Nephron progenitor cell (in vitro differentiated cells): ENCODE data around the gene COIL.

Experiments
- DNase-seq: peaks from one replicate; pipeline ENCODE4 v3.0.0; 2021
- H3K27ac Mint-ChIP-seq: 2 replicates; pipeline ENCODE4 v1.8.0; 2021; ENCODE audit warnings: mild to moderate bottlenecking, moderate library complexity, mixed read lengths
- H3K27me3 Mint-ChIP-seq: 2 replicates; pipeline ENCODE4 v1.8.0; 2021; ENCODE audit warnings: mild to moderate bottlenecking, low read depth, mixed read lengths; ENCODE audit not compliant: poor library complexity
- H3K36me3 Mint-ChIP-seq: 2 replicates; pipeline ENCODE4 v1.8.0; 2021; ENCODE audit warnings: low read depth, mixed read lengths
- H3K4me1 Mint-ChIP-seq: 2 replicates; pipeline ENCODE4 v1.8.0; 2021; ENCODE audit warnings: mixed read lengths
- H3K4me3 Mint-ChIP-seq: 2 replicates; pipeline ENCODE4 v1.8.0; 2021; ENCODE audit warnings: mild to moderate bottlenecking, moderate library complexity, mixed read lengths
- H3K9me3 Mint-ChIP-seq: 2 replicates; pipeline ENCODE4 v1.8.0; 2021; ENCODE audit warnings: mild to moderate bottlenecking, moderate library complexity, mixed read lengths
- TF ChIP-seq, protein P1 (sequence below): fragments of 200-600 bp; sonication (generic); IDR thresholded peaks from 2 replicates; pipeline ENCODE4 v1.5.0; 2021; ENCODE audit warnings: antibody characterized with exemption

The COIL gene

DNA sequence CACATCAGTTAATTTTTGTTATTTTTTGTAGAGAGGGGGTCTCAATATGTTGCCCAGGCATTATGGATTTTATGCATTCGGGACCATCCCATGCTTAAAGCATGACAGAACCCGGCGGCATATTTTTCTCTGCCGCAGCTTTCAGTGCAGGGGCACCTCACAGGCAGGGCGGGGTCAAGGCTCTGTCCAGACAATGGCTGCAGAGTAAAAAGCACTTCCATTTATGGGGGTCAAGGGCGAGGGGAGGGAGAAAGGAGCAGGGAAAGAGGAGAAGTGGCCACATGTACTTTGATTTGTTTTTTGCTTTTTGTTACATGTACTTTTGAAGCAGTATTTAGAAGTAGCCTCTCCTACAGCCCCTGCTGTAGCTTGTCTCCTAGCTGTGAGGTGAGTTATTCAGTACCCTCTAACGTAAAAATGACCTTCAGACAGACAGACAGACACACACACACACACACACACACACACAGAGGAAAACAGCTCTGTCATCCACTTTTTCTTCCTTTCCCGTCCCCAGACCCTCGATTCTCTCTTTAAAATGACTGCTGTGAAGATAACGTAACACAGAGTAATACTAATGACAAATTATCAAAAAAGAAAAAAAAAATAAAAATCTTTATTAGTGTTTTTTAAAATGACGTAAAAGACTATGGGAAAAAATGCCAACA, 16.2 kb upstream of the COIL start:
- Mint-ChIP-seq H3K4me1 (peaks cover 44% of the 10 kb centered on the region), H3K4me3 (peak overlapping the region; percentile 72), H3K36me3 (no peaks in the 10 kb centered on the region), H3K27ac (no peak overlapping the region), H3K9me3 (peaks cover 8% of the 10 kb centered on the region), H3K27me3 (peaks cover 12% of the 10 kb centered on the region)
- TF ChIP-seq, protein P1, sequence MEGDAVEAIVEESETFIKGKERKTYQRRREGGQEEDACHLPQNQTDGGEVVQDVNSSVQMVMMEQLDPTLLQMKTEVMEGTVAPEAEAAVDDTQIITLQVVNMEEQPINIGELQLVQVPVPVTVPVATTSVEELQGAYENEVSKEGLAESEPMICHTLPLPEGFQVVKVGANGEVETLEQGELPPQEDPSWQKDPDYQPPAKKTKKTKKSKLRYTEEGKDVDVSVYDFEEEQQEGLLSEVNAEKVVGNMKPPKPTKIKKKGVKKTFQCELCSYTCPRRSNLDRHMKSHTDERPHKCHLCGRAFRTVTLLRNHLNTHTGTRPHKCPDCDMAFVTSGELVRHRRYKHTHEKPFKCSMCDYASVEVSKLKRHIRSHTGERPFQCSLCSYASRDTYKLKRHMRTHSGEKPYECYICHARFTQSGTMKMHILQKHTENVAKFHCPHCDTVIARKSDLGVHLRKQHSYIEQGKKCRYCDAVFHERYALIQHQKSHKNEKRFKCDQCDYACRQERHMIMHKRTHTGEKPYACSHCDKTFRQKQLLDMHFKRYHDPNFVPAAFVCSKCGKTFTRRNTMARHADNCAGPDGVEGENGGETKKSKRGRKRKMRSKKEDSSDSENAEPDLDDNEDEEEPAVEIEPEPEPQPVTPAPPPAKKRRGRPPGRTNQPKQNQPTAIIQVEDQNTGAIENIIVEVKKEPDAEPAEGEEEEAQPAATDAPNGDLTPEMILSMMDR = no peak
- DNase-seq = no peak

DNA sequence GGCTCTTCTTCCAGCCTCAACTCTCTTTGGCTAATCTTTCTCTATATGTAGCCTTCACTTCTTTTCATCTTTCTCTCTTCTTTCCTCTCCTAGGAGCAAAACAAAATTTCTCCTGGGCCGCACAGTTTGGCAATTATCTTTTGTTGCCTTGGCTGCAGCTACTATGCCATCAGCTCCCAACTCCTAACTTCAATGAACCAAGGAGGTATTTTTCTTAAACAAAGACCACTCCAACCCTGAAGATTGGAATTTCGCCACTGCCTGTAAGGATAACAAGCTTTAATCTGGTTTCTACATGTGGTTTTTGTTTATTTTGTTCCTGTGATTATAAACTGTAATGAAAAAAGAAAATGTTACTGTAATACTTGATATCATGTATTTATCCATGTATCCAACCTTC, 14.8 kb upstream of the COIL start:
- H3K9me3 Mint-ChIP-seq = peaks cover 22% of the 10 kb centered on the region
- no peak overlapping the region for H3K27ac Mint-ChIP-seq
- no peak overlapping the region for H3K4me3 Mint-ChIP-seq
- peaks cover 12% of the 10 kb centered on the region for H3K27me3 Mint-ChIP-seq
- no peak for DNase-seq
- H3K4me1 Mint-ChIP-seq = peaks cover 44% of the 10 kb centered on the region
- TF ChIP-seq, protein P1 = no peak
- no peaks in the 10 kb centered on the region for H3K36me3 Mint-ChIP-seq

DNA sequence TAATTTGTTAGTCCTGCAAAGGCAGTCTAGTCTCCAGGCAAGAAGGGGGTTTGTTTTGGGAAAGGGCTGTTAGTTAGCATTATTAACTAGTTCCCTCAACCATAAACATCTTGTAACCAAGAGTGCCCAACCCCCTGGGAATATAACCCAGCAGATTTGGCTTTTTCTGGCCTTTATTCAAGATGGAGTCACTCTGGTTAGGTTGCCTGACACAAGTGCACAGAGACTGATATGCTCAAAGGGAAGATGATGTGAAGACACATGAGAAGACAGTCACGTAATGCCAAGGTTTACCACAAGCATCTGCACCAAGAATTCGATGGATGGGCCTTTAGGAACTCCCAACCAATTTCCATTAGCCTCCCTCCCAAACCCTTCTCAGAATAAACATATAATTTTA, 13.2 kb upstream of the COIL start:
- TF ChIP-seq, protein P1 = no peak
- Mint-ChIP-seq H3K27me3 (peaks cover 12% of the 10 kb centered on the region), H3K9me3 (peaks cover 30% of the 10 kb centered on the region), H3K36me3 (no peaks in the 10 kb centered on the region), H3K27ac (no peak overlapping the region), H3K4me3 (no peak overlapping the region), H3K4me1 (peaks cover 32% of the 10 kb centered on the region)
- DNase-seq = no peak

DNA sequence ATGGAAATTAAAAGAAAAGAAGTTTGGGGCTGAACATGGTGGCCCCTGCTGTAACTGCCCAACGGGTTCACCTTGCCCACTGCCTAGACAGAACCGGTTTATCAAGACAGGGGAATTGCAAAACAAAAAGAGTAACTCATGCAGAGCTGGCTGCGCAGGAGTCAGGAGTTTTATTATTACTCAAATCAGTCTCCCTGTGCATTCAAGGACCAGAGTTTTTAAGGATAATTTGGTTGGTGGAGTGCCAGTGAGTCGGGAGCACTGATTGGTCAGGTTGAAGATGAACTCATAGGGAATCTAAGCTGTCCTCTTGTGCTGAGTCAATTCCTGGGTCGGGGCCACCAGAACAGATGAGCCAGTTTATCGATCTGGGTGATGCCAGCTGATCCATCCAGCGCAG, 12.7 kb upstream of the COIL start:
- Mint-ChIP-seq H3K36me3 (no peaks in the 10 kb centered on the region), H3K4me3 (no peak overlapping the region), H3K27ac (no peak overlapping the region), H3K27me3 (peaks cover 12% of the 10 kb centered on the region), H3K4me1 (peaks cover 27% of the 10 kb centered on the region), H3K9me3 (peaks cover 30% of the 10 kb centered on the region)
- no peak for DNase-seq
- TF ChIP-seq, protein P1 = no peak

DNA sequence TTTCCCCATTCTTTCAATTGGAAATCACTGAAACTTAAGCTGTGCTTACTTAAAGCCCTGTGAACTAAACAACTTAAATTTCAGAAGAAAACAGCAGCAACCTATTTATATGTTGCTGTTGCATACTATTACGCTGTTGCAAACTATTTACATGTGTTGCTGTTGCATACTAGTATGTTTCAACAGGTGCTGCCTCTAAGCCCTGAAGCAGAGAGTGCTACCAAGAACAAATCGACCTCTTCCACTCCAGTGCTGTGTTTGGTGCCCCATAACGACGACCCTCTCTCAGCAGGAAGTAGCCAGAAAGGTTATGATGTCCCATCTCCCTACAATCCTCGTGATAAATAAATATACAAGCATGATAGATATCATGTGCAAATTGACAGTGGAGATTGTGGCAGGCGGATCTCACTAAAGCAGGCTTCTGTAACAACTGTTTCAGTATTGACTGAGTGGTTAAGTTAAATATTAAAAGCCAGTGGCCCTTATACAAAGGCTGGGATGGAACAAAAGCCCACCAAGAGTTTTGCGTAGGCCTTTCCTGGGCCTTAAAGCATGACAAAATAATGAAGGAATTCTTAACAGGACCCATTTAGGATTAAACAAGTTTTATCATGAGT, 11.4 kb upstream of the COIL start:
- Mint-ChIP-seq H3K4me1 (peaks cover 14% of the 10 kb centered on the region), H3K27ac (no peak overlapping the region), H3K27me3 (peaks cover 12% of the 10 kb centered on the region), H3K36me3 (no peaks in the 10 kb centered on the region), H3K9me3 (peaks cover 30% of the 10 kb centered on the region), H3K4me3 (no peak overlapping the region)
- DNase-seq = no peak
- TF ChIP-seq, protein P1 = no peak

DNA sequence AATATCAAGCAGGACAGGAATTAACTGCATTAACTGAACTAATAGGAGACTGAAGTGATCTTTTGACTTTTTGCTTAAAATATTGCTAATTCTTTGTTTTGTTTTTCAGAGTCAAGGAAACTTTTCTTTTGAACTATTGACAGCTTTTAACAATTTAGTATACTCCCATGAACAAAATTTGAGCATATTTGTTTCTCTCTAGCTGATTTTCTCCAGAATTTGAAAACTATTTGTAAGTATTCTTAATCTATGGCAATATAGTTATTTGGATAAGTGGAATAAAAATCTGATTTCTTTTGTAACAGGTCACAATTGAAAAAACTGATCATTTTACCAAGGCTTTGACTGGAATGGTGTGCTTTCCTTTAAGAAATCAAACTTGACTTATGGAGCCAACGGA, 10.1 kb upstream of the COIL start:
- Mint-ChIP-seq H3K27ac (no peak overlapping the region), H3K27me3 (peaks cover 6% of the 10 kb centered on the region), H3K4me3 (no peak overlapping the region), H3K9me3 (peaks cover 30% of the 10 kb centered on the region), H3K36me3 (no peaks in the 10 kb centered on the region), H3K4me1 (peaks cover 7% of the 10 kb centered on the region)
- DNase-seq = no peak
- TF ChIP-seq, protein P1 = no peak
